GM18502 (cell line): ENCODE measurements around the gene ZBTB7A.

Experiments used
- ATAC-seq: cut with Tn5 transposase; IDR thresholded peaks from one replicate; pipeline ENCODE4 v1.9.1; 2021; ENCODE audit warnings: mild to moderate bottlenecking; ENCODE audit not compliant: unreplicated experiment, poor library complexity

Gene ZBTB7A

GRCh38 chr19:4094761-4095487 lies 28.2 kb upstream of the ZBTB7A start:
- no peak for ATAC-seq

GRCh38 chr19:4094291-4094690 lies 27.6 kb upstream of the ZBTB7A start:
- ATAC-seq, result no peak

GRCh38 chr19:4093643-4094175 lies 27.0 kb upstream of the ZBTB7A start:
- no peak for ATAC-seq

- no peak for ATAC-seq
Observed at GRCh38 chr19:4090356-4091220, 23.9 kb upstream of the ZBTB7A start.

GRCh38 chr19:4089946-4090345 lies 23.2 kb upstream of the ZBTB7A start:
- no peak for ATAC-seq

- ATAC-seq, result no peak
Observed at GRCh38 chr19:4089400-4089908, 22.8 kb upstream of the ZBTB7A start.

- no peak for ATAC-seq
Observed at GRCh38 chr19:4088975-4089374, 22.3 kb upstream of the ZBTB7A start.

- ATAC-seq, result no peak
Observed at GRCh38 chr19:4087787-4088679, 21.3 kb upstream of the ZBTB7A start.

- ATAC-seq, result no peak
Observed at GRCh38 chr19:4086411-4086867, 19.7 kb upstream of the ZBTB7A start.

GRCh38 chr19:4084547-4084877 lies 17.8 kb upstream of the ZBTB7A start:
- no peak for ATAC-seq

GRCh38 chr19:4083677-4084546 lies 17.2 kb upstream of the ZBTB7A start:
- ATAC-seq, result no peak

- ATAC-seq, result no peak
Observed at GRCh38 chr19:4082172-4082571, 15.5 kb upstream of the ZBTB7A start.

GRCh38 chr19:4081441-4082129 lies 14.9 kb upstream of the ZBTB7A start:
- ATAC-seq, result no peak

- no peak for ATAC-seq
Observed at GRCh38 chr19:4080473-4080872, 13.8 kb upstream of the ZBTB7A start.

GRCh38 chr19:4077800-4078684 lies 11.3 kb upstream of the ZBTB7A start:
- no peak for ATAC-seq

- no peak for ATAC-seq
Observed at GRCh38 chr19:4077007-4077374, 10.3 kb upstream of the ZBTB7A start.

- ATAC-seq, result no peak
Observed at GRCh38 chr19:4075373-4075772, 8.7 kb upstream of the ZBTB7A start.

GRCh38 chr19:4071610-4072009 lies 4.9 kb upstream of the ZBTB7A start:
- ATAC-seq, result no peak
